OCI-LY3 (cell line): ENCODE measurements around the gene SPEF2.

Experiments used
- H2AFZ ChIP-seq: fragments of 200-600, 300-600 bp; shearing (Covaris generic); 2 replicates; pipeline ENCODE4 v1.6.0; 2014; ENCODE audit warnings: antibody characterized with exemption, low read depth, low read length
- H3K27ac ChIP-seq: fragments of 200-600, 300-600 bp; sonication (generic); 2 replicates; pipeline ENCODE4 v1.5.1; 2014; ENCODE audit warnings: mild to moderate bottlenecking, low read length, moderate library complexity, mixed read lengths
- H3K27me3 ChIP-seq: fragments of 200-600, 300-600 bp; sonication (generic); 2 replicates; pipeline ENCODE4 v1.6.1; 2014; ENCODE audit warnings: low read depth, low read length, mixed read lengths
- H3K36me3 ChIP-seq: fragments of 200-600, 300-600 bp; sonication (generic); replicated peaks from 2 replicates; pipeline ENCODE3; 2014; ENCODE audit warnings: low read depth, low read length, mixed read lengths
- H3K4me1 ChIP-seq: fragments of 300-600, 200-600 bp; sonication (generic); 2 replicates; pipeline ENCODE4 v1.6.1; 2014; ENCODE audit warnings: low read length, mixed read lengths
- H3K4me2 ChIP-seq: fragments of 200-600, 300-600 bp; sonication (generic); 2 replicates; pipeline ENCODE4 v1.6.1; 2014; ENCODE audit warnings: low read length, mixed read lengths
- H3K4me3 ChIP-seq: fragments of 300-600, 200-600 bp; sonication (generic); 2 replicates; pipeline ENCODE4 v1.5.1; 2014; ENCODE audit warnings: antibody characterized with exemption, mild to moderate bottlenecking, low read length, moderate library complexity
- H3K79me2 ChIP-seq: fragments of 300-600, 200-600 bp; shearing (Covaris generic); 2 replicates; pipeline ENCODE4 v1.6.1; 2014; ENCODE audit warnings: mild to moderate bottlenecking, low read length, mixed read lengths
- H3K9ac ChIP-seq: fragments of 300-600, 200-600 bp; shearing (Covaris generic); 2 replicates; pipeline ENCODE4 v1.6.0; 2014; ENCODE audit warnings: mild to moderate bottlenecking, low read length, moderate library complexity
- H3K9me3 ChIP-seq: fragments of 200-600, 300-600 bp; shearing (Covaris generic); 2 replicates; pipeline ENCODE4 v1.6.1; 2014; ENCODE audit warnings: low read length, mixed read lengths; ENCODE audit not compliant: insufficient read depth
- H4K20me1 ChIP-seq: fragments of 200-600, 300-600 bp; sonication (generic); 2 replicates; pipeline ENCODE4 v1.6.1; 2016; ENCODE audit warnings: low read length, mixed read lengths; ENCODE audit not compliant: insufficient read depth
- CTCF ChIP-seq: fragments of 200-600, 300-600 bp; sonication (generic); IDR thresholded peaks from 2 replicates; pipeline ENCODE4 v1.5.1; 2014; ENCODE audit warnings: antibody characterized with exemption, low read length, low read depth
- EZH2phosphoT487 ChIP-seq: fragments of 200-600 bp; shearing (Covaris generic); IDR thresholded peaks from 2 replicates; pipeline ENCODE4 v1.6.1; 2018; ENCODE audit warnings: antibody characterized with exemption, mixed run types, low read depth

Gene SPEF2

GRCh38 chr5:35789732-35790456 is 172.2 kb downstream of the SPEF2 start:
- Histone ChIP-seq H3K9me3 (no peaks in the 10 kb centered on the region), H3K27ac (no peak overlapping the region), H3K9ac (no peak overlapping the region), H3K79me2 (no peaks in the 10 kb centered on the region), H4K20me1 (no peaks in the 10 kb centered on the region), H3K27me3 (no peaks in the 10 kb centered on the region), H3K4me3 (no peak overlapping the region), H3K4me1 (no peaks in the 10 kb centered on the region), H3K36me3 (no peaks in the 10 kb centered on the region), H3K4me2 (no peak overlapping the region), H2AFZ (no peak overlapping the region)
- TF ChIP-seq CTCF (no peak), EZH2phosphoT487 (no peak)

- H3K9me3 ChIP-seq, result no peaks in the 10 kb centered on the region
- H3K36me3 ChIP-seq, result no peaks in the 10 kb centered on the region
- H3K4me2 ChIP-seq, result no peak overlapping the region
- TF ChIP-seq CTCF (no peak), EZH2phosphoT487 (no peak)
- no peak overlapping the region for H3K27ac ChIP-seq
- H3K4me1 ChIP-seq, result no peaks in the 10 kb centered on the region
- no peaks in the 10 kb centered on the region for H3K79me2 ChIP-seq
- no peak overlapping the region for H2AFZ ChIP-seq
- H3K27me3 ChIP-seq, result no peaks in the 10 kb centered on the region
- no peaks in the 10 kb centered on the region for H4K20me1 ChIP-seq
- no peak overlapping the region for H3K4me3 ChIP-seq
- H3K9ac ChIP-seq, result no peak overlapping the region
These were observed 172.8 kb downstream of the SPEF2 start for GRCh38 chr5:35790457-35790822.

DNA sequence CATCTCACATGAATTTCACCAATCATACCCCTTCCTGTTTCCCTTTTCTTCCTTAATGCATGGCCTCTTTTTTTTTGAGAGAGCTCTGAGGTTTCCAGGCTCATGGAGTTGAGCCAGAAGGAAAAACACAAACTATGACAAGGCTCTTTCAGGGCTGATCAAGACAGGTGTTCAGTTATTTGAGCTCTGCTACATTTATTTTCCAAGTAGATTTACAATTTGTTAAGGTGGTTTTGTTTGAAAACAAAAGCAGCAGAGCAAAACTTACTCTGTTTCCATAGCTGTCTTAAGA is 176.6 kb downstream of the SPEF2 start:
- no peak overlapping the region for H3K27ac ChIP-seq
- H2AFZ ChIP-seq, result no peak overlapping the region
- H3K9me3 ChIP-seq, result no peaks in the 10 kb centered on the region
- H3K36me3 ChIP-seq, result no peaks in the 10 kb centered on the region
- no peak for TF ChIP-seq CTCF
- TF ChIP-seq EZH2phosphoT487, result no peak
- no peaks in the 10 kb centered on the region for H4K20me1 ChIP-seq
- no peak overlapping the region for H3K4me2 ChIP-seq
- no peak overlapping the region for H3K9ac ChIP-seq
- H3K4me3 ChIP-seq, result no peak overlapping the region
- no peaks in the 10 kb centered on the region for H3K27me3 ChIP-seq
- no peaks in the 10 kb centered on the region for H3K79me2 ChIP-seq
- H3K4me1 ChIP-seq, result no peaks in the 10 kb centered on the region

DNA sequence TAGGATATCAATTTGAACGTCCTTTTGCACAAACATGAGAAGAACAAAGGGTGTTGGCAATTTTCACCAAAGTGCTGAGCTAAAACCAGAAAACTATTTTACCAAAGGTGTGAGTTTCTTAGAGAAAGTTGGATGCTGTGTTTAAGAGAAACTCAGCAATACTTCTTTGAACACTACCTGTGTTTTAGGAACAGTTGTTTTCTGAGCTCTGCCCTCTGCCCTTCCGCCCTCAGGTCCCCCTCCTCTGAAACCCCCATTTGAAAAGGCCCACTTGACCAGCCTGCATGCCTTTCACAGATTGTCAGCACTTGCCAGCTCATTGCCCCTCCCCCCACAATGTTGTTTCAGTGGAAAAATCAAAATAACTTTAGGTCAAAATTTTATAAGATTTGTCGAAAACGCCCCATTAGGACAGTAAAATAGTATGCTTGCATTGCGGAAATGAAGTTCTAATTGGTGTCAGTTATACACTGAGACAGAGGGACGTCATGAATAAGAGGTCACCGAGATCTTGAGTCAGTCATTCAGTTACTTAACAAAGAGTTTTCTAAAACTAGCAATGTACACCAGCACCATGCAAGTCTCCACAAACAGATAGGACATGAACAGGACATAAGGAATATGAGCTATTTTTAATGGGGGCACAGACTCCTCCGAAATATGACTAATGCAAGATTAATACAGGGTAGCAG is 177.2 kb downstream of the SPEF2 start:
- H3K9me3 ChIP-seq, result no peaks in the 10 kb centered on the region
- H3K36me3 ChIP-seq, result no peaks in the 10 kb centered on the region
- no peaks in the 10 kb centered on the region for H3K79me2 ChIP-seq
- H3K9ac ChIP-seq, result no peak overlapping the region
- no peak overlapping the region for H3K27ac ChIP-seq
- H2AFZ ChIP-seq, result no peak overlapping the region
- no peak overlapping the region for H3K4me2 ChIP-seq
- no peaks in the 10 kb centered on the region for H3K27me3 ChIP-seq
- no peak for TF ChIP-seq CTCF
- TF ChIP-seq EZH2phosphoT487, result no peak
- no peaks in the 10 kb centered on the region for H4K20me1 ChIP-seq
- H3K4me3 ChIP-seq, result no peak overlapping the region
- no peaks in the 10 kb centered on the region for H3K4me1 ChIP-seq
